K562 (cell line): ENCODE results near the gene PLAAT3.
"Not testable (repeated sequence)": the region's sequence is repeated elsewhere in the genome, so short reads cannot be mapped to it uniquely, and the experiment has no call there.

Source experiments
- ARID3B ChIP-seq: fragments of 250-450 bp; sonication (Bioruptor Pico); IDR thresholded peaks from 2 replicates; pipeline ENCODE4 v1.4.0; 2020; ENCODE audit warnings: borderline replicate concordance
- CEBPB ChIP-seq: fragments of 450-650 bp; IDR thresholded peaks from 2 replicates; pipeline ENCODE4 v1.6.1; 2016; ENCODE audit warnings: missing genetic modification characterization, missing compliant biosample characterization
- CREB1 ChIP-seq, 2 experiments: sonication (generic) in 1 of 2; formaldehyde crosslinking in 1 of 2; IDR thresholded peaks; 2 replicates each; pipeline versions ENCODE4 v1.6.1 to v1.8.0; 2012 to 2022; ENCODE audit warnings: inconsistent platforms in 1 of 2, mild to moderate bottlenecking in 1 of 2, missing genetic modification reagents in 1 of 2, moderate library complexity in 1 of 2
- CTCF ChIP-seq, 3 experiments: IDR thresholded peaks in 2 of 3; conservative IDR thresholded peaks in 1 of 3; 2 replicates each; pipeline ENCODE4 v1.5.1; 2011 to 2012; ENCODE audit warnings: low read length in 3 of 3, mild to moderate bottlenecking in 3 of 3, control low read depth in 2 of 3, improper control_type of control experiment in 1 of 3, inconsistent platforms in 1 of 3, low read depth in 1 of 3, mixed read lengths in 1 of 3, moderate library complexity in 1 of 3; ENCODE audit not compliant: insufficient read depth in 2 of 3
- FOXM1 ChIP-seq, 2 experiments: fragments of 450-650 bp in 1 of 2; sonication (generic) in 1 of 2; formaldehyde crosslinking in 1 of 2; IDR thresholded peaks; 2 replicates each; pipeline versions ENCODE4 v1.6.1 to v1.9.0; 2017 to 2022; ENCODE audit warnings: low read depth in 2 of 2, mild to moderate bottlenecking in 2 of 2, missing genetic modification reagents in 1 of 2, moderate library complexity in 1 of 2
- IRF9 ChIP-seq: fragments of 450-650 bp; IDR thresholded peaks from 2 replicates; pipeline ENCODE4 v1.6.1; 2016; ENCODE audit warnings: missing biosample characterization, missing genetic modification characterization
- MYC ChIP-seq, 2 experiments: fragments of 250-450 bp in 1 of 2; sonication (Bioruptor Pico) in 1 of 2; IDR thresholded peaks; 2 replicates each; pipeline versions ENCODE4 v1.5.1 to v1.6.1; 2012 to 2021; ENCODE audit warnings: low read depth in 2 of 2, borderline replicate concordance in 1 of 2, improper control_type of control experiment in 1 of 2, low read length in 1 of 2, mild to moderate bottlenecking in 1 of 2, moderate library complexity in 1 of 2
- POLR2AphosphoS2 ChIP-seq: IDR thresholded peaks from 2 replicates; pipeline ENCODE4 v1.6.1; 2012; ENCODE audit warnings: low read length, improper control_type of control experiment
- THRA ChIP-seq: fragments of 450-650 bp; IDR thresholded peaks from 2 replicates; pipeline ENCODE4 v1.6.1; 2017; ENCODE audit warnings: mild to moderate bottlenecking, moderate library complexity
- ZBTB8A ChIP-seq: fragments of 450-650 bp; IDR thresholded peaks from 2 replicates; pipeline ENCODE4 v1.6.1; 2018; ENCODE audit warnings: mild to moderate bottlenecking, moderate library complexity; ENCODE audit not compliant: partially characterized antibody
- TF ChIP-seq, protein P1 (sequence below), 2 experiments: fragments of 200-800 bp in 1 of 2; sonication (Bioruptor generic) in 1 of 2; sonication (generic) in 1 of 2; formaldehyde crosslinking in 1 of 2; IDR thresholded peaks in 1 of 2; conservative IDR thresholded peaks in 1 of 2; 2 replicates each; pipeline versions ENCODE4 v1.5.0 to v1.6.1; 2016 to 2020; ENCODE audit warnings: missing compliant biosample characterization in 1 of 2, missing genetic modification characterization in 1 of 2, missing genetic modification reagents in 1 of 2

DNA sequence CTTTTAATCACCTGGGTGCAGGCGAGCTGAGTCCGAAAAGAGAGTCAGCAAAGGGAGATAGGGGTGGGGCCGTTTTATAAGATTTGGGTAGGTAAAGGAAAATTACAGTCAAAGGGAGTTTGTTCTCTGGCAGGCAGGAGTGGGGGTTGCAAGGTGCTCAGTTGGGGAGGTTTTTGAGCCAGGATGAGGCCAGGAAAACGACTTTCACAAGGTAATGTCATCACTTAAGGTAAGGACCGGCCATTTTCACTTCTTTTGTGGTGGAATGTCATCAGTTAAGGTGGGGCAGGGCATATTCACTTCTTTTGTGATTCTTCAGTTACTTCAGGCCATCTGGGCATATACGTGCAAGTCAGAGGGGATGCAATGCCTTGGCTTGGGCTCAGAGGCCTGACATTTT lies 84.9 kb downstream of the PLAAT3 start:
- not testable (repeated sequence) for TF ChIP-seq CTCF (IDR thresholded peaks at IDR 0.05 in 2 of 3, conservative IDR thresholded peaks at IDR 0.05 in 1 of 3; ENCODE audit: insufficient read depth in 2 of 3, low read depth in 1 of 3, low read length in 3 of 3); ZBTB8A; IRF9 (tag); FOXM1 (IDR thresholded peaks at IDR 0.05; ENCODE audit: low read depth); FOXM1 (CRISPR knock-in tag; IDR thresholded peaks at IDR 0.05; ENCODE audit: low read depth); ARID3B; CREB1 (IDR thresholded peaks at IDR 0.05); CREB1 (CRISPR knock-in tag; IDR thresholded peaks at IDR 0.05); MYC (IDR thresholded peaks at IDR 0.05; ENCODE audit: low read depth, low read length); MYC (CRISPR knock-in tag; IDR thresholded peaks at IDR 0.05; ENCODE audit: borderline replicate concordance, low read depth); THRA; POLR2AphosphoS2; CEBPB (tag)
- TF ChIP-seq, protein P1, sequence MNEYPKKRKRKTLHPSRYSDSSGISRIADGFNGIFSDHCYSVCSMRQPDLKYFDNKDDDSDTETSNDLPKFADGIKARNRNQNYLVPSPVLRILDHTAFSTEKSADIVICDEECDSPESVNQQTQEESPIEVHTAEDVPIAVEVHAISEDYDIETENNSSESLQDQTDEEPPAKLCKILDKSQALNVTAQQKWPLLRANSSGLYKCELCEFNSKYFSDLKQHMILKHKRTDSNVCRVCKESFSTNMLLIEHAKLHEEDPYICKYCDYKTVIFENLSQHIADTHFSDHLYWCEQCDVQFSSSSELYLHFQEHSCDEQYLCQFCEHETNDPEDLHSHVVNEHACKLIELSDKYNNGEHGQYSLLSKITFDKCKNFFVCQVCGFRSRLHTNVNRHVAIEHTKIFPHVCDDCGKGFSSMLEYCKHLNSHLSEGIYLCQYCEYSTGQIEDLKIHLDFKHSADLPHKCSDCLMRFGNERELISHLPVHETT (CRISPR knock-in tag; conservative IDR thresholded peaks at IDR 0.05 in 1 of 2, IDR thresholded peaks at IDR 0.05 in 1 of 2): not testable (repeated sequence)
